ENCODE results near the gene MISP3.
A peak's percentile ranks its signal among the peaks of the same experiment; 100 is the strongest.

Gene MISP3

DNA sequence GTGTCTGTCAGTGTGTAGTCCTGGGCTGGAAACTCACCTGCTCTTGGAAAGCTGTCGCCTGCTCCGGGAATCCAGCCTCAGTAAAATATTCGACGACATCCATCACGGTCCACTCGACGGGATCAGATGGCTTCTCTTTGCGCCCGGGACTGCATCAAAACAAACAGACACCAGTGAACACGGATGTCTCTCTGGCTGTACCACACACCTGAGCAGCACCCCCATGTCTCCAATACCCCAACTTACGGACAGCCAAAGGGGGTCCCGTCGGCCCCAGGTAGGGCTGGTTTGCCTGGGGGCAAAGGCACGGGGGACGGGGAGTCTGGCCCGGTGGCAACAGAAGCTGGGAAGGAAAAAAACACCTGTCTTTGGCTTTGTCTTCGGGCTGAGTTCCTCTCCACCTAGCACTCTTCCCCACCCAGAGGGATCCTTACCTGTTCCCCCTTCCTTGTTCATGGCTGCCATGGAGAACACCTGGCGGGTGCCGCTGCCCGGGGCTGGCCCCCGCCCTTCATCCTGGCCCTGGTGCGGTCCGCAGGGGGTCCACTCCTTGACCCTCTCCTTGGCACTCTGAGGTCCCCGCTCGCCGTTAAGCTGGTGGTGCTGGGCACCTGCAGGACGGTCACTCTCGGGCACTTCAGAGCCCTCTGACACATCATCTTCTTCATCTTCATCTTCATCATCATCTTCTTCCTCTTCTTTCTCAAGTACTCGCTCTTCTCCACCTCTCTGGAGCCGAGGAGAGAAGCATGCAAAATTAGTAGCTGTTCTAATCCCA lies 16.2 kb downstream of the MISP3 start:
- peak overlapping the region; percentile 34 for H3K4me3 ChIP-seq (ENCODE audit: control insufficient read depth, low read depth, low read length)
- TF ChIP-seq CTCF (IDR thresholded peaks at IDR 0.05; ENCODE audit: control insufficient read depth, insufficient read depth, low read depth, low read length, missing control alignments), result no peak
- no peak for DNase-seq (ENCODE audit: low read depth)

DNA sequence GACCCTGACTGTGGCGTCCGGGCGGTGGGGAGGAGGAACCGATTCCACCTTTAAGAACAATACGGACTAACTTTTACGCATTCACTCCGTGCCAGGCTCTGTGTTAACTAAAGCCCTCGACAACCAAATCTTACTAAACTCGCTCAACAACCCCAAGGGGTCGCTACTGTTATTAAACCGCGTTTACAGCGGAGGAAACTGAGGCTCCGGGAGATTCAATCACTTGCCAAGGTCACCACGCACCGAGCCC lies 16.8 kb downstream of the MISP3 start:
- TF ChIP-seq CTCF (IDR thresholded peaks at IDR 0.05; ENCODE audit: control insufficient read depth, insufficient read depth, low read depth, low read length, missing control alignments), result peak; percentile 9
- peak overlapping the region; percentile 34 for H3K4me3 ChIP-seq (ENCODE audit: control insufficient read depth, low read depth, low read length)
- DNase-seq (ENCODE audit: low read depth), result no peak

DNA sequence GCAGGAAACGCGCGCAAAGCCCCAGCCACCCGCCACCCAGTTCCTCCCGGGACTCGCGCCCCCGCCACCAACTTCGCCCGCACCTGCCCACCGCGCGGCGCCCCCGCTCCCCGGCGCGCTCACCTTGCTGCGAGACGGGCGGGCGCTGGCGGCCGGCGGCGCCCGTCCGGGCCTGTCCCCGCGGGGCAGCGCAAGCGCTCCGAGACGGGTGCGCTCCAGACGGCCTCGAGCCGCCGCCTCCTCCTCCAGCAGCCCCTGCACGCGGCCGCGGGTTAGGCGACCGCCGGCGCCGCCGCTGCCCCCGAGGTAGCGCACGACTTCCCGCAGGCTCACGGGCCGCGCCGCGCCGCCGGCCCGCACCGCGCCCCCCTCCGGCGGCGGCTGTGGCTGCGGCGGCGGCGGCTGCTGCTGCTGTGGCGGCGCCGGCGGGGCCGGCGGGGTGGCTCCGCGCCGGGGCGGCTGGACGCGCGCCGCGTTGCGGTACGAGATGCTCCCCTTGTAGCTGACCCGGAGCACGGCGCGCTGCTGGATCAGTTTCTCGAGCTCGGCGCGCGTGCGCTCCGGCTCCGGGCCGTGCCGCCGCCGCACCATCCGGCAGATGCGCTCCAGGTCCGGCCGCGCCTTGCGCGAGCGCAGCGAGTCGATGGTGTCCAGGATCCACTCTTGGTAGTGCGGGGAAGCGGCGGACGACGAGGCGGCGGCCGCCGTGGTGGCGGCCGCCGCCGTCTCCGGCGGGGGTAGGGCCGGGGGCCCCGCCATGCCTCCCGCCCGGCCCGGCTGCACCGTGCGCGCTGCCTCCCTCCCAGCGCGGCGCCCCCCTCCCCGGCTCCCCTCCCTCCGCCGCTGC lies 17.3 kb downstream of the MISP3 start:
- no peak for TF ChIP-seq CTCF (IDR thresholded peaks at IDR 0.05; ENCODE audit: control insufficient read depth, insufficient read depth, low read depth, low read length, missing control alignments)
- H3K4me3 ChIP-seq (ENCODE audit: control insufficient read depth, low read depth, low read length), result peak overlapping the region; percentile 78
- DNase-seq (ENCODE audit: low read depth), result no peak

DNA sequence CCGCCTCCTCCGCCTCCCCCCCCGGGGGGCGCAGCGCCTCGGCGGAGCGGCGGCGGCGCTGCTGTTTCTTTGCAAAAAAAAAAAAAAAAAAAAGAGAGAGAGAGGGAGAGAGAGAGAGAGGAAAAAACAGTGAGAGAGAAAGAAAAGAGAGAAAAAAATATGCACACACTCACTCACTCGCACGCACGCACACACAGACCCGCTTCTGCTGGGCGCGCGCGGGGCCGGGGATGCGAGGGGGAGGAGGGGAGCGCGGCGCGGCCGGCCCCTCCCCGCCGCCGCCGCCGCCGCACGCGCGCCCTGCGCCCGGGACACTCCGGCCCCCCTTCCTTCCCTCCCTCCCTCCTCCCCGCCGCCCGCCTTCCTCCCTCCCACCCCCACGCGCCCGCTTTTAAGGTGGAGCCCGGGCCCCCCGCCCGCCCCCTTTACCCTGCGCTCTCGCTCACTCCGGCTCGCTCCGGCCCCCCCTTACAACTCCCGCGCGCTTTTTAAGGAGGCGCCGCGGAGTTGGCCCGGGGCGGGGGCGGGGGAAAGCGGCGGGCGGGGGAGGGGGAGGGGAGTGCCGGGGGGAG lies 18.0 kb downstream of the MISP3 start, which contains the start of gene SAMD1:
Gene SAMD1, minus strand, starts transcription at position 243 of the 572 bp plus-strand sequence.
- DNase-seq (ENCODE audit: low read depth), result peak; percentile 45
- peak within 1 kb of the TSS; percentile 78 for H3K4me3 ChIP-seq (ENCODE audit: control insufficient read depth, low read depth, low read length)
- no peak for TF ChIP-seq CTCF (IDR thresholded peaks at IDR 0.05; ENCODE audit: control insufficient read depth, insufficient read depth, low read depth, low read length, missing control alignments)

GRCh38 chr19:14091081-14091812 lies 18.7 kb downstream of the MISP3 start:
- peak overlapping the region; percentile 78 for H3K4me3 ChIP-seq (ENCODE audit: control insufficient read depth, low read depth, low read length)
- DNase-seq (ENCODE audit: low read depth), result no peak
- TF ChIP-seq CTCF (IDR thresholded peaks at IDR 0.05; ENCODE audit: control insufficient read depth, insufficient read depth, low read depth, low read length, missing control alignments), result peak; percentile 6

DNA sequence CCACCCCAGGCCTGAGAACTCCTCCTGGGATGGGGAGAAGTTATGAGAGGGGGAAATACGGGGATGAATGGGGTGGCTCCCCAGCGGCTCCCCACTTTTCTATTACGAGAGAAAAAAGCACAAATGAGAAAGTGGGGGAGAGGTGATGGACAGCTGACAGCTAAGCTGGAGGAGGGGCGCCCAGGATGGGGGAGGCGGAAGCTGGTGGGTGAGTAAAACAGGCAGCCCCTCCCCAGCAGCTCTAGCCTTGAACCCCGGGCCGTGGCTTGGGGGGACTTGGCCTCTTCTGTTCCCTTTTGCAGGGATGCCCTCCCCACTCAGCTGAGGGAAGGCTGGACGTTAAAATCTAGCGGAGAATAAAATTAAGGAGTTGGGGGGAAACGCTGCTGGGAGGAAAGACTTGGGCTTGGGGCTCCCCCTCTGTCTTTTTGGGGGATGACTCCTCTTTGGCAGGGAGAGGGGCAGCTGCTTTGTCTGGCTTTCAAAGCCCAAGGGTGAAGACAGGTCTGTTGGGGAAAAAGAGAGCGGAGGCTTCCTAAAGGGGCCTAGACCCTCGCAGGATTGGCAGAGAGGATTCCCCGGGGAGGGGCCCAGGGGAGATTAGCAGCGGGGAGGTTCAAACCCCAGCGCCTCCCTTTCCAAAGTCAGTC lies 19.4 kb downstream of the MISP3 start:
- TF ChIP-seq CTCF (IDR thresholded peaks at IDR 0.05; ENCODE audit: control insufficient read depth, insufficient read depth, low read depth, low read length, missing control alignments), result no peak
- H3K4me3 ChIP-seq (ENCODE audit: control insufficient read depth, low read depth, low read length), result peak overlapping the region; percentile 78
- DNase-seq (ENCODE audit: low read depth), result no peak

All from AG09309 (cell line).